Right lung (tissue), 5 donors: ENCODE results near the gene KMT5C. TPM values are rescaled to one million over a fixed set of nuclear protein-coding genes. Genes with fewer than 3 reads are reported as not detected.
A peak's percentile ranks its signal among the peaks of the same experiment; 100 is the strongest.
"Not testable (repeated sequence)": the region's sequence is repeated elsewhere in the genome, so short reads cannot be mapped to it uniquely, and the experiment has no call there.

ENCODE experiments used
- DNase-seq, 2 donors: peaks; one replicate each; pipeline ENCODE4 v3.0.0-alpha.2; 2013
- polyA plus RNA-seq, 5 donors: library from polyadenylated mRNA; unstranded; fragments of 120-200 nt; gene quantifications; one replicate each; pipeline versions ENCODE4 v1.2.1 to v1.2.3, GENCODE V29; 2013; ENCODE audit warnings: inconsistent platforms in 1 of 5, low replicate concordance in 1 of 5; ENCODE audit not compliant: insufficient read length in 5 of 5, insufficient read depth in 1 of 5

KMT5C gene
- polyA plus RNA-seq, 5 donors = 16.0 to 30.0 (median 22.8) TPM

DNA sequence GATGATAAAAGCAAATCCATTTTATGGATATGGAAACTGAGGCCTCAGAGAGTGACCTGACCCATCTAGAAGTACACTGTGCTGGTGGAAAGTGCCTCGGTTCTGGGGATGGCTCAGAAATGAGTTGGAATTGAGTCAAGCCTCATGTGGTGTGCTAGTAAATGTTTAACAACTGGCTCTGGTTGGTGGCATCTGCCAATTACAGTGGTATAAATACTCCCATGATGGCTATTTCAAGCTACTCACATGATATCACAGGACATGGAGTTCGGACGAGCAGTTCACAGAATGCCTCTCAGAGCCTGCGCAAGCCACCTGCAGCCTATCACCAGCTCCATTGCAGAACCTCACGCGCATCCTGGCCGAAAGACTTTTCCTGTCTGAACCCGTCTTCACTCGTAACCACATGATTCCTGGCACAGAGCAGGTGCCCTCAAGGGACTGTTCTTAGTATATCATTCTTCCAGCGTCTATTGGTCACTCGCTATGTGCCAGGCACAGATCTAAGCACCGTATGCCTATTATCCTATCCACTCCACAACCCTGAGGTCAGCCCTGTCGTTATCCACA is 23.6 kb upstream of the KMT5C start:
- no peak for DNase-seq

DNA sequence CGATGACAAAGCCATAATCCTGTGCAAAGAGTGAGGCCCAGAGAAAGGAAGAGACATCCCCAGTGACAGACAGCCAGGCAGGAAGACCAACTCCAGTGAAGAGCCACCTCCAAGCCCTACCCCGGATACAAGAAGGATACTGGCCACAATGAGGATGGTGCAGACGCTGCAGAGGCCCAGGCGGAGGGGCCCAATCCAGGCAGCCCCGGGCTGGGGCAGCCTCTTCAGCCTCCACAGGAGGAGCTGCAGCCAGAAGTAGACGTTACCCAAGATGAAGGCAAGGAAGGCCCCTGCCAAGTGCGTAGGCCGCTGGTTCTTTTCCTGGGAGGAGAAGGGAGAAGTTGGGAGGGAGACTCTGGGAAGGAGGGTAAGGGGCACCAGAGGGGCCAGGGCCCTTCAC is 23.0 kb upstream of the KMT5C start:
- no peak for DNase-seq

DNA sequence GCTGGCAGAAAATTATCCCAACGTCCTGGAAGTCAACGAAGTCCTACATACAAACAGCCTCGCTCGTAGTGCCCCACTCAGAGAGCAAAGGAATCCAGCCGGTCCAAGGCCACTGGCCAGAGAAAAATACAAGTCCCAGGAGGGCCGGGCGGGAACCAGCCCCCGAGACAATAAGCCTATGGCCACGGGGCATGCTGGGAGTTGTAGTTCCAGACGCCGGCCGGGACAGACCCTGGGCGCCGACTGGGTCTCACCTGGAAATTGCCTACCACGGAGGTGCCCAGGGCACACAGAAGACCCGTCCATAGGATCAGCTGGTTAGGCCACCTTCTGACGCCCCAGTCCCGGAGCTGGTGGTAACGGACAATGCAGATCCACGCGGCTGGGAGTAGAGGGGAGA is 19.9 kb upstream of the KMT5C start:
- DNase-seq = no peak

DNA sequence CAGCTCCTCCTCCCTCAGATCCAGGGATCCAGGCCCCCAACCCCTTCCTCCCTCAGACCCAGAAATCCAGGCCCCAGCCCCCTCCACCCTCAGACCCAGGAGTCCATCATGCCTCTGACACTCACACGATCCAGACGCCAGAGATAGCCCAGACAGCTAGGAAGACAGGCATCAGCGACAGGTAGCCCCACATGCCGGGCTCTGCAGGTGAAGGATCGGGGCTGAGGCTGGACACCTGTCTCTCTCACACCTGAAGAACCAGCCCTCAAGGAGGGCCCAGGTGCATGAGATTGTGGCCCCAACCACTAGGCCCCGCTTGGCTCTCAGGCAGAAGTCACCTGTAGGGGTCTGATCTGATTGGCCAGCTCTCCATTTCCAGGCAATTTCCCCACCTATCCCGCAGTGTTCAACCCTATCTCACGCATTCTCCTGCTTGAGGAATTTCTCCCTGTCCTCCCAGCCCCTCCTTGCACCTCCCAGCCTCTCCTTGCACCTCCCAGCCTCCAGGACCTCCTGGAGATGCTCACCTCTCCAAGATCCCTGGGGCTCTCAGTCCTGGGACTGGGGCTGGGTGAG is 18.7 kb upstream of the KMT5C start:
- DNase-seq = no peak

DNA sequence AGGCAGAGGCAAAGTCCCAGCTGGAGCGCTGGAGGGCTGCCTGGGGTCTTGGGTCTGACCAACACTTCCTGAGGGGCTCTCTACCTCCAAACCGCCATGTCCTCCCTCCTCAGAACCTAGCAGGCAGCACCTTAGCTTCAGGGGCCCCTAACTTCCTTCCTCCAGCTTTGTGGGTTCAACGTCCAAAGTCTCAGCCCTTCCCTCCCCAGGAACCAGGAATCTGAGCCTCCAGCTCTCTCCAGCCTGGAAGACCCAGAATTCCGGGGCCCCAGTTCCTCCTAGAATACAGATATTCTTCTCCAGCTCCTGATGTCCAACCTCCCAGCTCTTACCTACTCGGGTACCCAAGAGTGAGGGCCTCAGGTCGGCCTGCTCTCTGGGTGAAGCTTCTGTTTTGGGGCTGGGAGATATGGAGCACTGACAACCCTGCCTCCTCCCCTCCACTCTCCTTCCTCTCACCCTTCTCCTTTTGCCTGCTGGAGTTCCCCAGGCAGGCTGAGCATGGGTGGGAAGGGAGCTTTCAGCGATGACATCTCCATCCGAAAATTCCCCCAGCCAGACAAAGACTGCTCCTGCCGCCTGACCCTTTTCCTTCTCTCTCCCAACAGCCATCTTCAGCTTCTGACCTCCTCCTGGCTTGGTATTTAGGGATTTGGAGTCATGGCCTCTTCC is 18.1 kb upstream of the KMT5C start:
- DNase-seq = no peak

DNA sequence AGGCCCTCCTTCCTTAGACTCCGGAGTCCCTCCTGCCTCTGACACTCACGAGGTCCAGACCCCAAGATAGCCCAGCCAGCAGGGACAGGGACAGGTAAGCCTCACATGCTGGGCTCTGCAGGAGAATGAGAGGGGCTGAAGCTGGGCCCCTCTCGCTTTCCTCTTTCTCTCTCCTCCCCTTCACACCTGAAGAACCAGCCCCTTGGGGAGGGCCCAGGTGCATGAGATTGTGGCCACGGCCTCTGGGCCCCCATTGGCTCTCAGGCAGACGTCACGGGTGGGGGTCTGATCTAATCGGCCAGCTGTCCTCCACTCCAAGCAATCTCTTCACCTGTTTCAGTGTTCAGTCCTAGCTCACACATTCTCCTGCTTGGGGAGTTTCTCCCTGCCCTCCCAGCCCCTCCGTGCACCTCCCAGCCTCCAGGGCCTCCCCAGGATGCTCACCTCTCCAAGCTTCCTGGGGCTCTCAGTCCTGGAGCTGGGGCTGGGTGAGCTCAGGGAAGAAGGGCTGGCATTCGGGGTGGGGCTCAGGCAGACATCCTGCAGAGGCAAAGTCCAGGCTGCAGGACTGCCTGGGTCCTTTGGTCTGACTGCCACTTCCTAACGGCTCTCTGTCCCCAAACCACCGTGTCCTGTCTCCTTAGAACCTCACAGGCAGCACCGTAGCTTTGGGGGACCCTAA is 17.3 kb upstream of the KMT5C start:
- no peak for DNase-seq

DNA sequence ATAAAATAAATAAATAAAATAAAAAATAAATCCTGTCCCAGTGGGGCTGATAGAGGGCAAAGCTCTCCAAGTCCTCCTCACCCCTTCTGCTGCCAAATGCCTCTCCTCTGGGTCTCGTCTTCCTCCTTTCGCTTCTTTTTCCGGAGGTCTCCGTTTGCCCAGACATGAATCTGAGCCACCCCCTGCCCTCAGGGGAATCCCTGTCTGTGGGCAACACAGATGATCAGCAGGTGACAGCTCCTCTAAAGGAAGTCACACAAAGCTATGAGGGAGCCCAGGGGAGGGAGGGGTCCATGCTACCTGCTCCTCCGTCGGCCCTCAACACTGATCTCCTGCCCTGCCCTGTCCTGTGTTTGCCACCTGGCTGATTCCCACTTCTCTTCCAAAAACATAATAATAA is 15.0 kb upstream of the KMT5C start:
- DNase-seq = no peak

DNA sequence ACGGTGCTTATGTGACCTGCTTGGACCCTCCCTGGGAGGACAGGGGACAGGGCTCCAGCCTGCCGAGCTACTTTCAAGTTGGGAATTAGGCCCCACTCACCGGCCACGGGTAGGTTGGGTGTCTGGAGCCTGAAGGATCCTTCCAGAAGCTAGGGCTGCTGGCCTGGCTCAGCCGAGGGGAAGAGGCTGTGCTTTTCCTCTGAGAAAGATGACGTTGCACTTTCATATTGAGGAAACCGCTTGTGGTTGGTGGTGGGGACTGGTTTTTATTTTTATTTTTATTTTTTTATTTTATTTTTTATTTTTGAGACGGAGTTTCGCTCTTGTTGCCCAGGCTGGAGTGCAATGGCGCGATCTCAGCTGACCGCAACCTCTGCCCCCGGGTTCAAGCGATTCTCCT is 14.5 kb upstream of the KMT5C start, which contains the start of gene TMEM150B:
TMEM150B (minus strand) TSS at position 170 of the 400 bp plus-strand sequence. CDS start 4,305 bp downstream, outside the sequence.
- no peak for DNase-seq

DNA sequence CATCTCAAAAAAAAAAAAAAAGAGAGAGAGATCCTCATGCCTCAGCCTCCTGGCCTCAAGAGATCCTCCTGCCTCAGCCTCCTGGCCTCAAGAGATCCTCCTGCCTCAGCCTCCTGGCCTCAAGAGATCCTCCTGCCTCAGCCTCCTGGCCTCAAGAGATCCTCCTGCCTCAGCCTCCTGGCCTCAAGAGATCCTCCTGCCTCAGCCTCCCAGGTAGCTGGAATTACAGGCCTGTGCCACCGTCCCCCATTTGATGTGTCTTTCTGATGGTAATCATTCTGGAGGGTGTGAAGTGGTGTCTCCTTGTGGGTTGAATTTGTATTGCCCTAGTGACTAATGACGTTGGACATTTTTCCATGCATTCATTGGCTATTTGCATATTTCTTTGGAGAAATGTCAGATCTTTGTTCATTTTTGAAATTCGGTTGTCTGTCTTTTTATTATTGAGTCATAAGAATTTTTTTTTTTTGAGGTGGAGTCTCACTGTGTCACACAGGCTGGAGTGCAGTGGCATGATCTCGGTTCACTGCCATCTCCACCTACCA is 10.8 kb upstream of the KMT5C start:
- DNase-seq = not testable (repeated sequence)

DNA sequence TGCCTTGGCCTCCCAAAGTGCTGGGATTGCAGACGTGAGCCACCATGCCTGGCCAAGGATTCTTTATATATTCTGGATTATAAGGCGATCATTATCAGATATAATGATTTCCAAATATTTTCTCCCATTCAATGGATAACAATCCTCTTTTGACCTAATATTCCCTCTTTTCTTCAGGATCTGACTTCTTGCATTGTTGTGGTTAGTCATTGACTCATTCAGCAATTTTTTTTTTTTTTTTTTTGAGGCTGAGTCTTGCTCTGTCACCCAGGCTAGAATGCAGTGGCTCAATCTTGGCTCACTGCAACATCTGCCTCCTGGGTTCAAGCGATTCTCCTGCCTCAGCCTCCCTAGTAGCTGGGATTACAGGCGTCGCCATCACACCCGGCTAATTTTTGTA is 9.9 kb upstream of the KMT5C start:
- not testable (repeated sequence) for DNase-seq

DNA sequence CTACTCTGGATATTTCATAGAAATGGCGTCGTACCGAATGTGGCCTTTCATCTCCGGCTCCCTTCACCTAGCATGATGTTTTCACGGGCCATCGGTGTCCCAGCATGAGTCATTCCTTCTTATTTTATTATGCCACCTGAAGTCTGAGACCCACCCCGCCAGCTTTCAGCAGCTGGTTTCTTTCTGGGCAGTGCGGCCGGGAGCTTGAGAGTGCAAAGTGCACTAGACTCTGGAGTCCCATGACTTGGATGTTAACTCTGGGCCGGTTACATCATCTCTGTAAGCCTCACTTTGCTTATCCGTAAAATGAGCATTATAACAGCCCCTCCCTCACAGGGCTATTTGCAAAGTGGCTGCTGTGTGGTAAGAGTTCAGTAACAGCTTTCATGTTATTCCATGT is 5.8 kb upstream of the KMT5C start:
- DNase-seq = no peak

DNA sequence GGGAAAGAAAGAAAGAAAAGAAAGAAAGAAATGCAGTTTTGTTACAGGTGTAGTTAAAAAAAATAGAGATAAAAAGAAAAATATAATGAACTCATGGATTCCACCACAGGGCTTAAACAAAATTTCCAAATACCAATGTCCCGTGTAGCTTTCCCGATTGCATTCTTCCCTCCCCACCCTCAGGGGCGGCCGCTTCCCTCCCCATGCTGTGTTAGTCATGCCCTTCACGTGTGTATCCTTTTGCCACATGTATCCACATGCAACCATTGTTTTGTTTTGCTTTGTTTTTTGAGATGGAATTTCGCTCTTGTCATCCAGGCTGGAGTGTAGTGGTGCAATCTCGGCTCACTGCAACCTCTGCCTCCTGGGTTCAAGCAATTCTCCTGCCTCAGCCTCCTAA is 3.6 kb upstream of the KMT5C start:
- DNase-seq = no peak

DNA sequence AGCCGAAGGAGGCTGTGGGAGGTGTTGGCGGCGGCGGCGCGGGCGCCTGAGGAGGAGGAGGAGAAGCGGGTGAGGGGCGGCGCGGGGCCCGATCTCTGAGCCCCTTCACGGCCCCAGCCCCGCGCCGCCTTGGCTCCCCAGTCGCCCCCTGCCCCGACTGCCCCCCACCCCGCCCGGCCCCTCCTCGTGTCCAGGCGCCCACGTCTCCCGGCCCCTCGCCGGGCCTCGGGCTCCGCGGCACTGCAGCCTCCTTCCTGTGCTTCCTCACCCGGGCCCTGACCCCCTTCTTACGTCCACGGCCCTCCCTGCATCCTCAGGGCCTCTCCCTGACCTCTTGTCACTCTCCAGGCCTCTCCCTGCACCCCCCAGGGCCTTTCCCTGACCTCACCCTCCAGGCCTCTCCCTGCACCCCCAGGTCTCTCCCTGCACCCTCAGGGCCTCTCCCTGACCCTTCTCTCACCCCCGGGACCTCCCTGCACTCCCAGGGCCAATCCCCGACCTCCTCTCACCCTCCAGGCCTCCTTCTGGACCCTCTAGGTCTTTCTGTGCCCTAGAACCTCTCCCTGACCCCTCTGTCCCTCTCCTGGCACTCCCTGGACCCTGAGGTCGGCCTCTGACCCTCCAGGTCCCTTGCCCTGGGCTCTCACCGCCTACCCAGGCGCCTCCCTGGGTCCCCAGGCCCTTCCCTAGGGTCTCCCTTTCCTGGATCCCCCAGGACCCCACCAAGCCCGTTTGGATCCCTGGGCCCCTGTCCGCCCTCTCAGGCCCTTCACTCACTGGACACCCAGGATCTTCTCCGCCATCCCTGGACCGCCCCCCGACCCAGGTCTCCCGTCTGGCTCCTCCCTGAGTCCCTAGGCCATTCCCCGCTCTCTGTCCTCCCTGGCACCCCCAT is 460 bp downstream of the KMT5C start:
- DNase-seq = no peak

DNA sequence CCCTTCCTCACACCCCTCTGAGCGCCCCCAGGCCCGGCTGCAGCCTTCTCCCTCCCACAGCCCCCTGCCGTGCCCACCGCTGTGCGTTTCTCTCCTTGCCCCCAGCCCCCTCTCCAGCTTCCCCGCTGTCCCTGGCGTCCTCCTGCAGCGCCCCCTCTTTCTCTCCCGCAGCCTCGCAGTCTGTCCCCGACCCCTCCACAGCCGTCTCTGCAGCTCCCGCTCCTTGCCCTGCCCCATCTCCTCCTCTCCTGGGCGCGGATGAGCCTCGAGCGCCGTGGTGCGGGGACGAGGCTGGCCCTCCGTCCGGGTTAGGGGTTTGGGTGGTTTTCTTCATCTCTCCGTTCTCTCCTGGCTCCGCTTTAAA is 1.1 kb downstream of the KMT5C start:
- no peak for DNase-seq

DNA sequence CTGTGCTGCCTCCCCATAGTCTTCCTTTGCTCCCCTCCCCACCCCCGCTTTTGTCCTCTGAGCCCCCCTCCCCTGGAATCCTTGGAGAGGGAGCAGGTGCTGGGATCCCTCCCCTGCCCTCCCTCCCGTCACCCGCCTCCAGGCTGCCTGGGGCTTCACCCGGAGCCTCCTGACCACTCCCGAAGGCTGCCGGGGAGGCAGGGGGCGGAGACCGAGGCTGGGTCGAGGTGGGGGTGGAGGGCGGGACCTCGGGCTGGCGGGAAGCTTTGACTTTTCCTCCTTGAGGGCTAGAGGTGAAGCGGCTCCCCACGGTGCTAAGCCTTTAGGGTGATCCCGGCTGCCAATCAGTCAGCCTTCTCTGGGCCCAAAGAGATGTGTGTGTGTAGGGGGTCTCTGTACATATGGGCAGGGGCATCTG is 1.5 kb downstream of the KMT5C start:
- peak; percentile 59 to 61 for DNase-seq

DNA sequence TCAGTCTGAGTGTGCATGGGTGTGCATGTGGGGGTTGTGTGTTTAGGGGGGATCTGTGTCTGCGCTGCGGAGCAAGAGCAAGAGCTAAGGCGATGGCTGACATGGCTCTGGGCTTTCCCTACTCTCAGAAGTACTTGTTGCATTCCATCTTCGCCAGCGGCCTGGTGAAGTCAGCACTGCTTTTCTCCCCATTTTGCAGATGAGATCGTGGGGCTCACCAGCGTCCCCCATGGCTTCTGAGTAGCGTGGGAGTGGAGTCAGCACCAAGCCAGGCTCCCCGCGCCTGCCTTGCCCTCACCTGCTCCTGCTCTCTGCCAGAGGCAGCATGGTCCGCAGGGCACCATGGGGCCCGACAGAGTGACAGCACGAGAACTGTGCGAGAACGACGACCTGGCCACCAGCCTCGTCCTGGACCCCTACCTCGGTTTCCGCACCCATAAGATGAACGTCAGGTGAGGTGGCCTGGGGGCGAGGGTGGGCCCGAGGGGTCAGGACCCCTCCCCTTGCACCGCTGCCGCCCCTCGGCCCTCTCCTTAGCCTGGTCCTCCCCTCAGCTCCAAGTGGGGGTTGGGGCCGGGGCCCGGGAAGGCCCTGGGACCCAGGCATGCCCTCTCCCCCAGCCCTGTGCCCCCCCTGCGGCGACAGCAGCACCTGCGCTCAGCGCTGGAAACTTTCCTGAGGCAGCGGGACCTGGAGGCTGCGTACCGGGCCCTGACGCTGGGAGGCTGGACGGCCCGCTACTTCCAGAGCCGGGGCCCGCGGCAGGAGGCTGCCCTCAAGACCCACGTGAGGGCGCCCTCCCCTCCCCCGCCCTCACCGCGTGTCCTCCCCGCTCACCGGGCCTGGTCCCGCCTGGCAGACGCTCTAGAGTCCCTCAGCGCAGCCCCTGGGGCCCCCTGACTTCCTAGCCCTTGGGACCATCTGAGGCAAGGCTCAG is 2.2 kb downstream of the KMT5C start:
- no peak for DNase-seq

DNA sequence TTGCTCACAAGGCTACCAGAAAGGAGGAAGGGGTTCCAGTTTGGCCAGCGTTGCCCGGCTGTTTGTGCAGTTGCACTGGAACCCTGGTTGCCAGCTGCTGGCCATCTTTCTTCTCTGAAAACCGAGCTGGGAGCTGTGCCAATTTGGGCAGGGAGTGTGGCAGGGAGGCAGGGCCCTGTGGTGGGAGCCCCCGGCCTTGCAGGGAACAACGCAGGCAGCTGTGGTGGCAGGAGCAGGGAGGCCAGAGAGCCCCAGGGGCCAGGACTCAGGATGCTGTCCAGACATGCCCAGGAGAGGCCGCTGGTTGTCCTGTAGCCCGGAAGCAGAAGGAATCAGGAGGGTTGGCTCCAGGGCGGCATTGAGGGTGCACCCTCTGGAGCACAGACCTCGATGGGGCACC is 4.8 kb downstream of the KMT5C start:
- no peak for DNase-seq

DNA sequence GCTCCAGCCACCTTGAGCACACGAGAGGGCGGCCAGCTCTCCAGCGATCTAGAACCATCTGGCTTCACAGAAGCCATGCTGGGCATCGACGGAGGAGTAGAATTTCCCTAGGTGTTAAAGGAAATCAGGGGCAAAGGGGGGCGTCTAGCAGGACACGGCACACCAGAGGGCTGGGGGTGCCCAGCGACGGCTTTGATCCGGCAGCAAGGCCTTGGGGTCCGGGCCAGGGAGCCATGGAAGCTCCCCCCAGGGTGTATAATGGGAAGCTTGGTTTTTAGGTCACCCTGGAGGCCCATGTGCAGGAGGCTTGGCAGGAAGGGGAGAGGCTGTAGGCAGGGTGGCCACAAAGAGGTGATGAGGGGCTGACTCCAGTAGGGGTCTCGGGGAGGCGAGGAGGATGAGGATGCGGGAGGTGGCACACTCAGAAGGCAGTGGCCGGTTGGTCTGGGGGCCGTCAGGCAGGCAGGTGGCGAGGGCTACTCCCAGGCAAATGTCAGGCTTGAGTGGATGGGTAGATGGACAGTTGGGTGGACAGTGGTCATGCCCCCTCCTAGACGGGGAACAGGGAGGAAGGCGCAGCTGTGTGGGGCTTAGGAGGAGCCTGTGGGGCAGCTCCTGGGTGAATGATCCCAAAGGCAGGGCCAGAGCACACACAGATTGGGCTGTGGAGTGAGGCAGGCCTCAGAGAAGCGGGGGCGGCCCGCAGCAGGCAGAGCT is 5.6 kb downstream of the KMT5C start:
- no peak for DNase-seq

DNA sequence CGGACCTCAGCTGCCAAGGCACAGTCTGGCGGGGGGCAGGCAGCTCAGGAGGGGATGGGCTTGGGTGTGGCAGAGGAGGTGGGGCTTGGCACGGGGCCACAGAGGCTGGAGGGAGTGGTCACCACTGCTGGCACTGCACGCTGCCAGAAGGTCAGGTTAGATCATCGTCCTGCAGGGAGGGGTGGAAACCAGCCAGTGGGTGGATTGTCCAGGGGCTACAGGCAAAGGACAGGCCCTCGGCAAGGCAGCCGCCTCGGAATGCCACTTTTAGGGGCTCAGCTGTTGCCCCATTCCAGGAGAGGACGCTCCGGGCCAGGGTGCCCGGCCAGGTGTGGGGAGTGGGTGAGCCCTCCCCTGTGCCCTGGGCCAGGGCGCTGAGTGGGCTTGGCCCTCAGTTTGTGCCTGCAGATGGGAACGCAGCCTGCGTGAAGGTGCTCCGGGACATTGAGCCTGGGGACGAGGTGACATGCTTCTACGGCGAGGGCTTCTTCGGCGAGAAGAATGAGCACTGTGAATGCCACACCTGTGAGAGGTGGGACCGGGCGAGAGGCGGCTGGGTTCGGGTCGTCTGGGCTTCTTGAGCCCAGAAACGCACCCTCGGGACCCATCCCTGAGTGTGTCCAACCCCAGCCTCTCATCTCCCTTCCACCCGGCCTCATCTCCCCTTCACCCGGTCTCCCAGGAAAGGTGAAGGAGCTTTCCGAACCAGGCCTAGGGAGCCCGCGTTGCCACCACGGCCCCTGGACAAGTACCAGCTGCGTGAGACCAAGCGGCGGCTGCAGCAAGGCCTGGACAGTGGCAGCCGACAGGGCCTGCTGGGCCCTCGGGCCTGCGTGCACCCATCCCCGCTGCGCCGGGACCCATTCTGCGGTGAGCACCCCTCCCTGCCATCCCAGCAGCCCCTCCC is 6.4 kb downstream of the KMT5C start:
- no peak for DNase-seq
